DND-41 (cell line): Measurements from ENCODE around the gene RNMT.

ENCODE experiments used
- ATAC-seq: fragments of 200-7000 bp; cut with Tn5 transposase; 3 replicates; pipeline ENCODE4 v1.9.1; 2021; ENCODE audit warnings: low read depth; ENCODE audit not compliant: insufficient read depth
- DNase-seq: peaks from one replicate; pipeline ENCODE4 v3.0.0-alpha.2; 2020
- H2AFZ ChIP-seq: 2 replicates; pipeline ENCODE4 v1.6.0; 2012; ENCODE audit warnings: low read depth, low read length
- H3K27ac ChIP-seq: 2 replicates; pipeline ENCODE4 v1.5.1; 2012; ENCODE audit warnings: low read length, inconsistent platforms
- H3K27me3 ChIP-seq: fragments of 200-600 bp; sonication (generic); 2 replicates; pipeline ENCODE4 v1.6.0; 2012; ENCODE audit warnings: low read length, mild to moderate bottlenecking, inconsistent platforms; ENCODE audit not compliant: insufficient read depth, poor library complexity
- H3K36me3 ChIP-seq: 2 replicates; pipeline ENCODE4 v1.5.1; 2012; ENCODE audit warnings: low read length, inconsistent platforms; ENCODE audit not compliant: insufficient read depth
- H3K4me1 ChIP-seq: 2 replicates; pipeline ENCODE4 v1.5.1; 2012; ENCODE audit warnings: mild to moderate bottlenecking, low read length; ENCODE audit not compliant: insufficient read depth
- H3K4me2 ChIP-seq: 2 replicates; pipeline ENCODE4 v1.6.0; 2012; ENCODE audit warnings: mild to moderate bottlenecking, moderate library complexity, low read length, inconsistent platforms; ENCODE audit not compliant: insufficient read depth
- H3K4me3 ChIP-seq, 2 experiments: fragments of 200-600 bp in 1 of 2; shearing (Covaris generic) in 1 of 2; 2 replicates each; pipeline ENCODE4 v1.5.1; 2012 to 2016; ENCODE audit warnings: inconsistent platforms in 2 of 2, low read length in 2 of 2, mild to moderate bottlenecking in 2 of 2, low read depth in 1 of 2, moderate library complexity in 1 of 2
- H3K79me2 ChIP-seq: 2 replicates; pipeline ENCODE4 v1.6.0; 2012; ENCODE audit warnings: low read length, inconsistent platforms; ENCODE audit not compliant: insufficient read depth
- H3K9ac ChIP-seq: 2 replicates; pipeline ENCODE4 v1.6.0; 2012; ENCODE audit warnings: low read depth, mild to moderate bottlenecking, inconsistent platforms, low read length, moderate library complexity
- H3K9me3 ChIP-seq: 2 replicates; pipeline ENCODE4 v1.5.1; 2012; ENCODE audit warnings: low read length, moderate library complexity, mild to moderate bottlenecking, inconsistent platforms; ENCODE audit not compliant: insufficient read depth, severe bottlenecking
- H4K20me1 ChIP-seq: 2 replicates; pipeline ENCODE4 v1.6.0; 2012; ENCODE audit warnings: low read length; ENCODE audit not compliant: insufficient read depth
- EZH2 ChIP-seq: IDR thresholded peaks from 3 replicates; pipeline ENCODE4 v1.6.1; 2012; ENCODE audit warnings: borderline replicate concordance, low read depth, mild to moderate bottlenecking, moderate library complexity, low read length, inconsistent platforms; ENCODE audit not compliant: severe bottlenecking
- TF ChIP-seq, protein P1 (sequence below): IDR thresholded peaks from 2 replicates; pipeline ENCODE4 v1.5.1; 2012; ENCODE audit warnings: borderline replicate concordance, low read length, moderate library complexity, mild to moderate bottlenecking; ENCODE audit not compliant: poor library complexity, severe bottlenecking; ENCODE audit errors: extremely low read depth

RNMT gene

DNA sequence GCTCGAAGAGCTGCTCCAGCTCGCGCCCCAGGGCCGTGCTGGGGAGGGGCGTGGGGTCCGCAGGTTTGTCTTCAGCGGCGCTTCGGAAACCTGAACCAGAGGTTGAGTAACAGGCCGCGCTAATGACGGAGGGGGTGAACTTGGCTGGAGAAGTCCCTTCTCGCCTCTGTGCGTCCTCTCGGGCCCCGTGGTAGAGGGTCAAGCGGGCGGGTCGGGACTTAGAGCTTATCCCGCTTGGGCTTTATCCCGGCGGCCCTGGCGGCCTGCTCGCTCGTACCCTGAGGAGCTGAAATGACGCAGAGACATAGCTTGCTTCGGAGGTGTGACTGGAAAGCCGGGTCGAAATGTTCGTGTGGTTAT, 479 bp downstream of the RNMT start:
- Histone ChIP-seq H4K20me1 (peaks cover 27% of the 10 kb centered on the region; the same call in 1 of the 2 replicates), H3K27me3 (no peaks in the 10 kb centered on the region), H3K36me3 (peaks cover 13% of the 10 kb centered on the region), H3K9me3 (no peaks in the 10 kb centered on the region), H2AFZ (peak overlapping the region; percentile 70), H3K9ac (peak overlapping the region; percentile 74), H3K4me2 (peak overlapping the region; percentile 87), H3K79me2 (peaks cover 98% of the 10 kb centered on the region), H3K4me1 (peaks cover 61% of the 10 kb centered on the region), H3K4me3 (peak overlapping the region; percentile 67 to 89), H3K27ac (peak overlapping the region; percentile 75)
- DNase-seq (peak; percentile 36), ATAC-seq (peak; percentile 21)
- no peak for TF ChIP-seq EZH2
- TF ChIP-seq, protein P1, sequence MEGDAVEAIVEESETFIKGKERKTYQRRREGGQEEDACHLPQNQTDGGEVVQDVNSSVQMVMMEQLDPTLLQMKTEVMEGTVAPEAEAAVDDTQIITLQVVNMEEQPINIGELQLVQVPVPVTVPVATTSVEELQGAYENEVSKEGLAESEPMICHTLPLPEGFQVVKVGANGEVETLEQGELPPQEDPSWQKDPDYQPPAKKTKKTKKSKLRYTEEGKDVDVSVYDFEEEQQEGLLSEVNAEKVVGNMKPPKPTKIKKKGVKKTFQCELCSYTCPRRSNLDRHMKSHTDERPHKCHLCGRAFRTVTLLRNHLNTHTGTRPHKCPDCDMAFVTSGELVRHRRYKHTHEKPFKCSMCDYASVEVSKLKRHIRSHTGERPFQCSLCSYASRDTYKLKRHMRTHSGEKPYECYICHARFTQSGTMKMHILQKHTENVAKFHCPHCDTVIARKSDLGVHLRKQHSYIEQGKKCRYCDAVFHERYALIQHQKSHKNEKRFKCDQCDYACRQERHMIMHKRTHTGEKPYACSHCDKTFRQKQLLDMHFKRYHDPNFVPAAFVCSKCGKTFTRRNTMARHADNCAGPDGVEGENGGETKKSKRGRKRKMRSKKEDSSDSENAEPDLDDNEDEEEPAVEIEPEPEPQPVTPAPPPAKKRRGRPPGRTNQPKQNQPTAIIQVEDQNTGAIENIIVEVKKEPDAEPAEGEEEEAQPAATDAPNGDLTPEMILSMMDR: no peak

DNA sequence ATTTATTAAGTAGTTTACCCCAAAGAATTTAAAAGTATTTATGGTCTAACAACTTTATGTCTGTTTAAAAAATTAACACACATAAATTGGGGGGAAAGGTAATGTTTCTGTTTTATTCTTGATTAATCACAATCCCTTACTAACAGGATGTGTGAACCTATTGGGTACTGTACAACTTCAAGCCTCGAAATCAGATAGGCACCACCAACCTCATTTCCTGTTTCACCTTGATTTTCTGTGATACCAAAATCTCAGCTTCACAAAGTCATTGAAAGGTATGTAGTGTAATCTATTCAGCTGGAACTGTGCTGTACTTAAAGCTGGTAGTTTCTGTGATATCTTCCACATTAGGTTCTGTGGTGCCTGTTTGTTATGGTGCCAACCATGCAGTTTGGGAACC, 4.0 kb downstream of the RNMT start:
- H3K4me3 ChIP-seq: no peak overlapping the region
- ATAC-seq (no peak), DNase-seq (no peak)
- no peaks in the 10 kb centered on the region for H3K27me3 ChIP-seq
- H3K4me2 ChIP-seq: 0 out of 2 replicates have a peak overlapping the region, but pooled peaks have one; percentile 5
- H3K9ac ChIP-seq: no peak overlapping the region
- peaks cover 84% of the 10 kb centered on the region for H3K79me2 ChIP-seq
- H3K4me1 ChIP-seq: peaks cover 35% of the 10 kb centered on the region
- H3K9me3 ChIP-seq: no peaks in the 10 kb centered on the region
- peaks cover 14% of the 10 kb centered on the region; the same call in 1 of the 2 replicates for H4K20me1 ChIP-seq
- peaks cover 36% of the 10 kb centered on the region for H3K36me3 ChIP-seq
- no peak overlapping the region for H2AFZ ChIP-seq
- TF ChIP-seq, protein P1: no peak
- TF ChIP-seq EZH2: no peak
- no peak overlapping the region; the same call in 1 of the 2 replicates for H3K27ac ChIP-seq

DNA sequence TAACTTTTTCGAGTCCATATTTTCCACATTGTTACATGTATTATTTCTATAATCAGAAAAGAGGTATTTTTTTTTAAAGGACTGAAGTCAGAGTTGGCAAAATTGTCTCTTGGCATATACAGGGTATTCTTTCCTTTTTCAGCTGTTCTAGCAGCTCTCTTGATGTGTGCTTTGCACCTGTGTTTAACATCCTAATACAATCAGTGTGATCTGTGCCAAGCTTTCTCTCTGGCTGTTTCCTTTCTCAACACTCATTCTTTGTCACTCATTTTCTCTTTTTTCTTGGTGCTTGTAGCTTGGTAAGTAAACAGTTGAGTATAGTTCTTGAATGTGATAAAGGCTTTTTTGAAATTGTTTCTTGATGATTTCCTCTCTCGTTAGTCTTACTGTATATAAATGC, 9.2 kb downstream of the RNMT start:
- H3K9me3 ChIP-seq: no peaks in the 10 kb centered on the region
- peaks cover under 1% of the 10 kb centered on the region; the same call in 1 of the 2 replicates for H4K20me1 ChIP-seq
- H3K36me3 ChIP-seq: peaks cover 81% of the 10 kb centered on the region
- TF ChIP-seq, protein P1: no peak
- TF ChIP-seq EZH2: no peak
- no peak overlapping the region for H3K4me3 ChIP-seq
- ATAC-seq (no peak), DNase-seq (no peak)
- H3K27me3 ChIP-seq: no peaks in the 10 kb centered on the region
- no peak overlapping the region for H3K4me2 ChIP-seq
- H3K79me2 ChIP-seq: peaks cover 34% of the 10 kb centered on the region
- H3K9ac ChIP-seq: no peak overlapping the region
- H3K4me1 ChIP-seq: peaks cover 1% of the 10 kb centered on the region
- no peak overlapping the region for H2AFZ ChIP-seq
- no peak overlapping the region for H3K27ac ChIP-seq

DNA sequence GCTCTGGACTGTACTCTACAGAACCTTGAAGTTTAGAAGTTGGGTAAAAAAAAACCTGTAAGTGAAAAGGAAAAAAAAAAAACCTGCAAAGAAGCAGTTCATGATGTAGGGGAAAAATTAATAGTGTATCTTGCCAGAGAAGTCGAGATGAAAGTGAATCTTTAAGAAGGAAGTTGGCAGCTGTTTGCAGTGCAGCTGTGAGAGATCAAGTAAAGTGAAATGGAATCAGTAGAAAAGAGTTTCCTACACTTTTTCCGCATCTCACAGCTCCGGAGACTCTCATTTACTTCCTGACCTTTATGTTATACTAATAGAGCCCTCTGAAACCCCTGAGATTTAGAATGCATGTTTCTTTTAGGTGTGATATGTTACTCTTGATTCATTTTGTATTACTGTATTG, 19.2 kb downstream of the RNMT start:
- H3K4me2 ChIP-seq: no peak overlapping the region
- no peak overlapping the region for H3K9ac ChIP-seq
- H2AFZ ChIP-seq: no peak overlapping the region
- no peaks in the 10 kb centered on the region for H4K20me1 ChIP-seq
- ATAC-seq: no peak
- H3K27me3 ChIP-seq: no peaks in the 10 kb centered on the region
- H3K4me1 ChIP-seq: no peaks in the 10 kb centered on the region
- TF ChIP-seq, protein P1: no peak
- TF ChIP-seq EZH2: no peak
- H3K27ac ChIP-seq: no peak overlapping the region
- no peaks in the 10 kb centered on the region for H3K9me3 ChIP-seq
- H3K4me3 ChIP-seq: no peak overlapping the region
- DNase-seq: no peak
- no peaks in the 10 kb centered on the region for H3K79me2 ChIP-seq
- peaks cover 86% of the 10 kb centered on the region for H3K36me3 ChIP-seq
